NCI-H2107 treated with DMSO at 0.1 percent for 48 hours (cell line): Measurements from ENCODE around the gene ROBO1.
A peak's percentile ranks its signal among the peaks of the same experiment; 100 is the strongest.
"Not testable (repeated sequence)": the region's sequence is repeated elsewhere in the genome, so short reads cannot be mapped to it uniquely, and the experiment has no call there.

Experiments
- DNase-seq: peaks from one replicate; lab custom pipeline; 2025; ENCODE audit not compliant: unreplicated experiment; lab: John Stamatoyannopoulos, UW

Gene ROBO1

DNA sequence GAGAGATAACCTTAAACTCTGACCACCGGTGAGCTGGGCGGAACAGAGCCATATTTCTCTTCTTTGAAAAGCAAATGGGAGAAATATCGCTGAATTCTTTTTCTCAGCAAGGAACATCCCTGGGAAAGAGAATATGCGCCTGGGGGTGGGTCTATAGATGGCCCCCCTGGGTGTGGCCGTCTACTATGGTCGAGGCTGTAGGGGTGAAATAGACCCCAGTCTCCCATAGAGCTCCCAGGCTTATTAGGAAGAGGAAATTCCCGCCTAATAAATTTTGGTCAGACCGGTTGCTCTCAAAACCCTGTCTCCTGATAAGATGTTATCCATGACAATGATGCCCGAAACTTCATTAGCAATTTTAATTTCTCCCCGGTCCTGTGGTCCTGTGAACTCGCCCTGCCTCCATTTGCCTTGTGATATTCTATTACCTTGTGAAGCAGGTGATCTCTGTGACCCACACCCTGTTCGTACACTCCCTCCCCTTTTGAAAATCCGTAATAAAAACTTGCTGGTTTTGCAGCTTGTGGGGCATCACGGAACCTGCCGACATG lies 441.9 kb downstream of the ROBO1 start:
- not testable (repeated sequence) for DNase-seq

DNA sequence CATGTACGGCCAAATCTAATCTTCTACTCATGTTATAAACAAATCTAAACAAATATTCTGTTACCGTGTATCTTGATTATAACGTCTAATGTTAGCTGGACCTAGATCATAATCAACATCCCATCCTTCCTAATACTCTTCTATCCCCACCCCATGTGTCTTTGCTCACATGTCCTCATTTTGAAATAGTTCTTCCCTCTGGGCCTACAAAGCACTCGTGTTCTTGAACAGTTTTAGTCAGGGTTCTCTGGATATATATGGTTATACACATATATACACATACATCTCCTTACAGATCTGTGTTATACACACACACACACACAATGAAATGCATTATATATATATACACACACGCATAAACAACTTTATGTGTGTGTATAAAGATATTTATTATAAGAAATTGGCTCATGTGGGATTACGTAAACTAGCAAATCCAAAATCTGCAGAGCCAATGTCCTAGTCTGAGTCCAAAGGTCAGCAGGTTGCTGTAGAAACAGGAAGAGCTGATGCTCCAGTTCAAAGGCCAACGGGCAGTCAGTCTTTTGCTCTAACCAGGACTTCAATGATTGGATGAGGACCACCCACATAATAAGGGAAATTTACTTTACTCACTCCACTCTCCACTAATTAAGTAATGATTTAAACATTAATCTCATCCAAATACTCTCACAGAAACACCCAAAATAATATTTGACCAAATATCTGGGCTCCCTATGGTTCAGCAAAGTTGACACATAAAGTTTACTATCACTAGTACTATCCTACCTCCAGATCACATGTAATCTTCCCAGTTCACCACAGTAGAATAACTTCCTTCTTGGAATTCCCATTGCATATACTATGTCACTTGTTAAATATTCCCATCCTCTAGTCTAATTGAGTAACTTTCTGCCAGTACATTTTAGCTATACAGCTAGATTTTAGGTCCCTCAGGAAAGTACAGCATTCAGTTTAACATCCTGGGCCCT lies 450.0 kb downstream of the ROBO1 start:
- no peak for DNase-seq

DNA sequence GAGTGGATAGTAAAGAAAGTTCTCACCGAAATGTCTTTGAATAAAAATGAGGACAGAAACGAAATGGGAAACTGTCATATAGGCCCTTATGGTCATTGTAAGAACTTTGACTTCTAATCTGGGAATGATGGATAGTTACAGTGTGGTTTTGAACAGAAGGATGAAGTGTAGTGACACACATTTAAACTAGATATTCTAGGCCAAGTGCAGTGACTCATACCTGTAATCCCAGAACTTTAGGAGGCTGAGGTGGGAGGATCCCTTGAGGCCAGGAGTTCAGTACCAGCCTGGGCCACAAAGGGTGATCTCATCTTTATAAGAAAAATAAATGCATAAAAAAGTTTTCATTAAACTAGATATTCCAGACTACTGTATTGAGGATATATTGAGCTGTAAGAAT lies 452.8 kb downstream of the ROBO1 start:
- no peak for DNase-seq

DNA sequence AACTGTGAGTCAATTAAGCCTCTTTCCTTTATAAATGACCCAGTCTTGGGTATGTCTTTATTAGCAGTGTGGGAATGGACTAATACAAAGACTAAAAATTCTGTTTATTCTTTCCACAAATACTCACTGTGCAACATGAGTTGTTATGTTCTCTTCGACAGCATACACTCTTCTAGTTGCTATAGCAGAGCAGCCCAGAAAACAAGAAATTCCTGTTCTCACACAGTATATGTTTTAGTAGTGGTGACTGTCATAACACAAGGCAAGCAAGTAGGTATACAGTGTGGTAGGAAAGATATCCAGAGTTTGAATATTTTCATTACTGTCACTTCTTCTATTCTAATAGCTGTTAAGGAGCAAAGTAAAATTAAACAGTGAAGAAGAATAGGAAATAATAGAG lies 453.3 kb downstream of the ROBO1 start:
- no peak for DNase-seq

DNA sequence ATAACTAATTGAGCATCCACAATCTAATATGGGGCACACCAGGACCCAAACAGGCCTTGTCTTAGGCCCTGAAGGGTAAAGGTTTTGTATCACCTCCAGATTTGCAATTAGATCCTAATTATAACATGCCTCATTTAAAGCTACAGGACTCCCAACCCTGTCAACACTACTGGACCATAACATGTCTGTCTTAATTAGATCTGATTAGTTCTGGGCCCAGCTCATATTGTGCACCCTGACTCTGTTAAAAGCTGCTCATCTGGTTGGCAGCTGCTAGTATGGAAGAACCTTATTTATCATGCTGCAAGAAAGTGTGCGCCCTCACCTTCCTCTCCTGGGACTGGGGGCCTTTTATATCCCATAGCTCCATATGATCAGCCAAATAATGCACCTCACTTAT lies 457.8 kb downstream of the ROBO1 start:
- no peak for DNase-seq

DNA sequence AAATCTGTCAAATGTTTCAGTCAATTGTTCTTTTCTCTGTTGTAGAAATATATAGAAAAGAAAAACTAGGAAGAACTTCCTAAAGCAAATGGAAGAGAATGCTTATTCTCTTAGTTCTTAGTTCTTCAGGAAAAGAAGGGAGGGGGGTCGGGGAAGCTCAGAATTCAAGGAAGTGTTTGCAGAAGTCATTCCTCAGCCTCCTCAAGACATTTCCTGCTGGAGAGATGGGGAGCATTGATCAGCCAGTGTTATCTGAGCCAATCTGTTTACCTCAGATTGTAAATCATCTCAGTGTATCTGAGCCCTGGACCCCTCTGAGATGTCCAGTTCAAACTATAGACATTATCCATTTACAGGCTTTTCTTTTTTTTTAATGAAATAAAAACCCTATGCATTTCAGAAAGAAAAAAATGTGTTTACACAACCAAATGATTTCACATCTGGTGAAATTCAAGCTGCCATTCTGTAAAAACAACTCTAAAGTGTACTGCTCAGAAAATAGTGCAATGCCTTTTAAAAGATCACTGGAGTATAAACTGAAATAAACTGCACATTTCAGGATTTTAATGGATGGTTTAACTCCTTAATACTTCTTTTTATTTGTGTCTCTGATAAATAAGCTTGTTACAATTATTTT lies 460.7 kb downstream of the ROBO1 start:
- DNase-seq: peak; percentile 16

DNA sequence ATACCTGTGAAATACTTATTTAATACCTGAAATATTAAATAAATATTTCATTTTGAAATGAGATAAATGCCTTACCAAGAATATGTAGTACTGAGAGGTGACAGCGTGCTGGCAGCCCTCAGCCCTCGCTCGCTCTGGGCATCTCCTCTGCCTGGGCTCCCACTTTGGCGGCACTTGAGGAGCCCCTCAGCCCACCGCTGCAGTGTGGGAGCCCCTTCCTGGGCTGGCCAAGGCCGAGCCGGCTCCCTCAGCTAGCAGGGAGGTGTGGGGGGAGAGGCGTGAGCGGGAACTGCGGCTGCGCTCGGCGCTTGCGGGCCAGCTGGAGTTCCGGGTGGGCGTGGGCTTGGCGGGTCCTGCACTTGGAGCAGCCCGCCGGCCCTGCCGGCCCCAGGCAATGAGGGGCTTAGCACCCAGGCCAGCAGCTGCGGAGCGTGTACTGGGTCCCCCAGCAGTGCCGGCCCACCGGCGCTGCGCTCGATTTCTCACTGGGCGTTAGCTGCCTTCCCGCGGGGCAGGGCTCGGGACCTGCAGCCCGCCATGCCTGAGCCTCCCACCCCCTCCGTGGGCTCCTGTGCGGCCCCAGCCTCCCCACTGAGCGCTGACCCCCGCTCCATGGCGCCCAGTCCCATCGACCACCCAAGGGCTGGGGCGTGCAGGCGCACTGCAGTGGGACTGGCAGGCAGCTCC lies 467.7 kb downstream of the ROBO1 start:
- not testable (repeated sequence) for DNase-seq

DNA sequence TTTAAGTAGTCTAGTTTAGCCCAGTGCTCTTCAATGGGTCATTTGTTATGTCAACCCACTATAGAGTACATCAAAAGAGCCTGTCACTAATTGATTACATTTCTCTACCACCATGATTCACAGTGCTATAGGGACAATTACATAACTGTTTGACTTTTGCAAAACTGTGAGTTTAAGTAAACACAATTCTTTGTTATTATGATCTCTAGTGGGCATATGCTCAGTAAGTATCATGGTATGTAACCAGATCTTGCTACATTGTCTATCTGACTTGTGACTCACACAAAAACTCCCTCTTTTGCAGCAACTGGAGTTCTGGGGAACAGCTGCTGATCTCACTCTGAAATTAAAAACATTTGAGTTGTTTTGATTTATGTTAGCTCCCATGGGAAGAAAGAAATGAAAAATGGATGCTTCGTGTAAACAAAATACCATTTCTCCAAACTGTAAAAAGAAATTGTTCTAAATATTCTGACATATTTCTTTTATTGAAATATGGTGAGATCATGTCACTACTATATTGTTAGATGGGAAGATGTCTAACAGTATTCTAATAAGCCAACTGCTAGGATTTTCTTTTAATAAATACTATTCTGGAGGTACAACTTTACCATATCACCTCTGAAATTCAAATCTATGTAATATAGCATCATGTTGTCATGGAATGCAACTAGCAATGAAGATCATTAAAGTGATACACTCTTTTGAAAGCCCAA lies 470.4 kb downstream of the ROBO1 start:
- DNase-seq: peak; percentile 100

DNA sequence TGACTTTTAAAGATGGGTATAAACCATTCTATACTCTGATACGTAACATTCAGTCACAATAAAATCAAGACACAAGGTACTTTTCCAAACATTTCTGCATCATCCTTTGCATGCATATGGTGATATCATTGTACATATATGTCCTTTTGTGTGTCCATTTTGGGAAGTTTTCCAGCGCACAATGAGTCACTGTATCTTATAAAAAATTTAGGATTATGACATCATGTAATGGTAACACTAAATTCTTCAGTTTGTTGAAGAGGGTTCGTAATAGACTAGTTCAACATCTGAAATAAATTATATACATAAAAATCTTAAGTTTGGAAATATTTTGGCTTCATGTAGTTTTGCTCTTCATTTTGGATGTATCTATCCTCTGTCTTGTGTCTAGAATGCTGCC lies 480.9 kb downstream of the ROBO1 start:
- DNase-seq: no peak

DNA sequence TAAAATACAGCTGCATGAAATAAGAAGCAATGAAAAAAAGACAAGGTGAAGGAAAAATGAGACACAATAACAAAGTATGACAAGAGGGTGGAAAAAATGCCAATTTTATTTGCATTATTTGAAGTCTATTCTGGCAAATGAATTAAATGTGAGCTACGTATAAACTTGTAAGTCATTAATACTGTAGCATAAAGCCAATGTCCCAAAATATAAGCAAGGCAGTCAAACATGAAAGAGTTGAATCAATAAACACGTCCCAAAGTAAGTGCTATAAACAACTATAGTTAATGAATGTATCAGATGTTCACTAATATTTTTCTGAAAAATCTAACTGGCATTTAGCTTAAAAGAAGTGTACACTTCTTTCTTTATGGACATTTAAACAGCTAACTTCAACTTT lies 481.9 kb downstream of the ROBO1 start:
- no peak for DNase-seq

DNA sequence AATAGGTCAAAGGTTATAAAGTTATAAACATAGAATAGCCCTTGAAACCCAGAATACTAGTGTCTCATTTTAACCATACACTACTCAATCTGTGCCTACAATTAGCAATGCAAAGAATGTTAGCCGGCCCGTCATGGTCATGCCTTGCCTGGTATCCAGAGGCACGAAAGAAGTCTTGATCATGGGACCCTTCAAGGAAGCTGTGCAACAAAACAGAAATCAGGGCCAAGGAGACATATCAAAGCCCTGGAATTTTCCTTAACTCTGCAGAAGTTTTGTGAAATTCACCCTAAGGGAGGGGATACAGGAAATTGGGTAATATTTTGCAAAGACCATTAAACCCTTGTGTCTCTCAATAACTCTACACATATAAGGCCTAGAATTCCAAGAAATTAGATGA lies 482.4 kb downstream of the ROBO1 start:
- DNase-seq: no peak

DNA sequence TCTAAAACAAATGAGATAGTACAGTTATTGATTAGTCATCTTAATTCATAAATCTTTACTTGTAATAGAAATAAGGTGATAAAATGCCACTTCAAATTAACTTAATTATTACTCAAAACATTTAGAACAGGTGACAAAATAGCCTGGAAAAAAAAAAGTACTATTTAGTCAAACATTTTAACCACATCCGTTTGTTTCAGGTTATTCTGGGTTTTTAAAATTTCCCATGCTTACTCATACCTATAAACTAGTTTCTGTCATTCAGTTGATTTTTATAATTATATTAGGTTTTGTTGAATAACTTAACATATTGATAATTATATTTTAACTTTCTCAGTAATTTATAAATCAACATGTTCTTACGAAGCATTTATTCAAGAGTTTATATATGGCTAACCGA lies 483.0 kb downstream of the ROBO1 start:
- no peak for DNase-seq

DNA sequence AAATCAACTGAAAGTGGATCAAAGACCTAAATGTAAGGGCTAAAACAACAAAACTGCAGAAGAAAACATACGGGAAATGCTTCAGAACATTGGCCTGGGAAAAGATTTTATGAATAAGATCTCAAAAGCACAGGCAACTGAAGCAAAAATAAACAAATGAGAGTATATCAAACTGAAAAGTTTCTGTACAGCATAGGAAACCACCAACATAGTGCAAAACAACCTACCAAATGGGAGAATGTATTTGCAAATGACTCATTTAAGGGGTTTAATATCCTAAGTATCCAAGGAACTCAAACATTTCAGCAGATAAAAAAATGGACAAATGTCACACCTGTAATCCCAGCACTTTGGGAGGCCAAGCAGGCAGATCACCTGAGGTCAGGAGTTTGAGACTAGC lies 489.1 kb downstream of the ROBO1 start:
- no peak for DNase-seq

DNA sequence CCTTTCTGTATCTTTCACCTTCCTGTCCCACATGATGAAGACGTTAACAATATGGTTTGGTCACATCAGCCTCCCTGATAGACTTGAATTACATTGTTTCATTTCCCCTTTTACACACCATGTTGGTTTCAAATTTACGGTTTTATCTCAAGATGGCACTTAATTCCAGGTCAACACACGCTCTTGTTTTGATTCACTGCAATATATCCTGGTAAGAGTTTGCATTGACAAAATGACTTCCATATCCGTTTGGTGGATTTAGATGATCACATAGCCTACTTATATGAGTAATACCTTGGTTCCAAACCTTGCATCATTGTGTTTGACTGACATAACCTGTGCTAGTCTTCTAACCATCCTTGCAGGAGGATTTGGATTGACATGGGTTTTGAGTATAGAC lies 499.4 kb downstream of the ROBO1 start:
- no peak for DNase-seq

DNA sequence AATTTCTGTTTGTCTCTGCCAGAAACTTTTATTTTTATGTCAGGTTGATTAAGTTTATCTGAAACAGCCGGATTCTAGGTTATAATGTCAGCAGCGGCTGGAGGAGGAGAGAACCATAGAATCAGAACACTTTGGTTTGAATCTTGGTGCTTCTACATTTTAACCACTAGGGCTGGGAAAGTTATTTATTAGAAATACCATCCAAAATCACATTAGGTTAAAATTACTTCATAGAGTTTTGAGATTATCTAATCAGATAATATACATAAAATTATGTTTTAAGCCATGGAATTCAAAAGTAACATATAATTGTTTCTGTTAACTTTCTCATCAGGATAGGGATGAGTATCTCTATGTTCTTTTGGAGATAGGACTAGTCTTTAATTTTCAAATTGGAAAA lies 502.9 kb downstream of the ROBO1 start:
- DNase-seq: no peak

DNA sequence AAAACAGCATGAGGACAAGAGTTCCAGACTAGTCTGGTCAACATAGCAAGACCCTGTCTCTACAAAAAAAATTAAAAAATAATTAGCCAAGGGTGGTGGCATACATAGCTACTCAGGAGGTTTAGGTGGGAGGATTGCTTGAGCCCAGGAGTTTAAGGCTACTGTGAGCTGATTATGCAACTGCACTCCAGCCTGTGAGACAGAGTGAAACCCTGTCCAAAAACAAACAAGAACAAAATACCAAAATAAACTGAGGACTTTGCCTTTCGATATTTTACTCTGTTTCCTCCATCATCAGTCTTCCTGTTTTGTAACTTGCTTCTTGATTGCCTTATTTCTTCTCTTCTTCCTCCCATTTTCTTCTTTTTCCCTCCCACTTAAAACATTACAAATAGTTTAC lies 504.4 kb downstream of the ROBO1 start:
- no peak for DNase-seq

DNA sequence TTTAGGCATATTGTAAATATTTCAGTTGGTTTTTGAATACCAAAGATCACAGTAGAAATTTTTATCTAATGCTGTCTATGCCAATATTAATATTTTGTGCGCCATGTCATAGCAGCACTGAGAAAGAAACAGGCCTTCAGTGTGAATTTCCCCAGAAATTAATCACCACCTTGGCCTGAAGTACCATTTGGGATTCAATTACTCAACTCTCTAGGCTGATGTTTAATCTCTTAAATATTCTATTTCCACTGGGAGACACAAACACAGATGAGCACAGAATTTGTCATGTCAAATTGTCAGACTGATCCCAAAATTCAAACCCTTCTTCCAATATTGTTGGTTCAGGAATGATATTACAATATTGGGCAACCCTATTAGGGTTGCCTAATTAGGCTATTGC lies 509.3 kb downstream of the ROBO1 start:
- DNase-seq: no peak

DNA sequence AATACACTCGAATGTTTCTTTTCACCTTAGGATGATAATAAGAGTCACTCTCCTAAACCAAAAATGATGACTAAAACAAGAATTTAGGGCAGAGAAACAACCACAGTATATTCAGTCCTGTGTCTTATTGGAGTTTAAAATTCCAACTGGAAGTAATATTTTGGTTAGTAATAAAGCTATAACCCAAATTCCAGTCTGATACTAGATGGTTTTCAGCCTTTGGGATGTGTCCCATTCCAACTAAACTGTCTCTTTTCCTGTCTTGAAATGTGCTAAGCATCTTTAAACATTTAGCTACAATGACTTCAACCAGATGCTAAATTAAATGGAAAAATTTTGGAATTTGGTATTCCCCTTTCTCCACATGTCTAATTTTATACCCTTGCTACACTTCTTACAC lies 510.0 kb downstream of the ROBO1 start:
- DNase-seq: no peak

DNA sequence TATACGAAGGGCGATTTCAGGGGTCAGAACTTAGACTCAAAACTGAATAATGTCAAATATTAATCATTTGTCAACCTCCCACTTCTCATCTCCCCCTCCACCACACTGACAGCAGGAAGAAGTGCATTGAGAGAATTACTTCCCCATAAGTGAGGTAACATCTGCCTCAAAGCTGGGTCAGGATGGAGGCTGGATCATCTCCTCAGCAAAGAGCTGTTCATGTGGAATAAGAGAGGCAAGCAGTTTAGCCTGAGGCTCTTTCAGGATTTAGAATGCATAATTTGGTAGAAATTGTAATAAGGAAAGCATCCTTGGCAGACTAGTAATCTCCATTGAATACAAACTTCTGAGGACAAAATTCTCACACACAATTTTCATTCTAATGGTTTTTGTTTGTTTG lies 512.1 kb downstream of the ROBO1 start:
- DNase-seq: no peak

DNA sequence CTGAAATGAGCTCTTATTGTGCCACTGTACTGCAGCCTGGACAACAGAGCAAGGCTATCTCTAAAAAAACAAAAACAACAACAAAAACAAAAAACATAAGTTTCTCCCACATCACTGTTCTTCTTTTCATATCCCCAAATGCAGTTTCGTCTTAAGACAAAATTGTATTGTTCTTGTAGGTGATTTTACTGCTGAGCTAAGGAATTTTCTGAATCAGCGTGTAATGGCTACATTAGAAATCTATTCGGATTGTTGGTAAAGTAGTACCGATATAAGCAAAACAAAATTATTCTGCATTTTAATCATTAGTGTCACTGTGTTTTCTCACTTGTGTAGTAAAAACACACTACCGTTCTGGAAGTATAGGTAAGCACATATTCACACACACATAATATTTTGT lies 512.5 kb downstream of the ROBO1 start:
- no peak for DNase-seq

DNA sequence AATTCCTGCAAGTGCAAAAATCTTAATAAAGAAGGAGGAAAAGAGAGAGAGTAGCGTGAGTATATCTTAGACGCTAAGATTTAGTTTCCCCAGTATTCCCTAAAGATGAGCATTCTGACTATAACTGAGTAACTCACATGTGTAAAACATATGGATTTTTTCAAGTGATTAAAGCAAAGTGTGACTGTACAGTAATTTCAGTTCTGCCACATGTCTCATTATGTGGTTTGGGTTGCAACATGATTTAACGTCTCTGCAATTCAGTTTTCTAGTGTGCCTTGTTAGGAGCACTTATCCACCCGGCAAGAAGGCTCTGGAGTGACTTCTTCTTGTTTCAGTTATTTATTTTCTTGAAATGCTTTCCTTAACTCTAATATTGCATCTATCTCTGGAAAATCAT lies 514.1 kb downstream of the ROBO1 start:
- peak; percentile 15 for DNase-seq
